ENCODE measurements around the gene INPP4A.

INPP4A gene

GRCh38 chr2:98444436-98445176 is at the start of gene INPP4A (continued):
- TF ChIP-seq ZBTB26 (tag by site-specific recombination; optimal IDR thresholded peaks at IDR 0.05) = peak; percentile 37
- TF ChIP-seq ZNF2 (tag by site-specific recombination; IDR thresholded peaks at IDR 0.05) = peak; percentile 36; the same call in 1 of the 2 replicates
- peak; percentile 37; the same call in 1 of the 2 replicates for TF ChIP-seq PATZ1 (tag by site-specific recombination; IDR thresholded peaks at IDR 0.05)
- TF ChIP-seq KLF16 (tag by site-specific recombination; IDR thresholded peaks at IDR 0.05) = no peak
- TF ChIP-seq, protein P1, sequence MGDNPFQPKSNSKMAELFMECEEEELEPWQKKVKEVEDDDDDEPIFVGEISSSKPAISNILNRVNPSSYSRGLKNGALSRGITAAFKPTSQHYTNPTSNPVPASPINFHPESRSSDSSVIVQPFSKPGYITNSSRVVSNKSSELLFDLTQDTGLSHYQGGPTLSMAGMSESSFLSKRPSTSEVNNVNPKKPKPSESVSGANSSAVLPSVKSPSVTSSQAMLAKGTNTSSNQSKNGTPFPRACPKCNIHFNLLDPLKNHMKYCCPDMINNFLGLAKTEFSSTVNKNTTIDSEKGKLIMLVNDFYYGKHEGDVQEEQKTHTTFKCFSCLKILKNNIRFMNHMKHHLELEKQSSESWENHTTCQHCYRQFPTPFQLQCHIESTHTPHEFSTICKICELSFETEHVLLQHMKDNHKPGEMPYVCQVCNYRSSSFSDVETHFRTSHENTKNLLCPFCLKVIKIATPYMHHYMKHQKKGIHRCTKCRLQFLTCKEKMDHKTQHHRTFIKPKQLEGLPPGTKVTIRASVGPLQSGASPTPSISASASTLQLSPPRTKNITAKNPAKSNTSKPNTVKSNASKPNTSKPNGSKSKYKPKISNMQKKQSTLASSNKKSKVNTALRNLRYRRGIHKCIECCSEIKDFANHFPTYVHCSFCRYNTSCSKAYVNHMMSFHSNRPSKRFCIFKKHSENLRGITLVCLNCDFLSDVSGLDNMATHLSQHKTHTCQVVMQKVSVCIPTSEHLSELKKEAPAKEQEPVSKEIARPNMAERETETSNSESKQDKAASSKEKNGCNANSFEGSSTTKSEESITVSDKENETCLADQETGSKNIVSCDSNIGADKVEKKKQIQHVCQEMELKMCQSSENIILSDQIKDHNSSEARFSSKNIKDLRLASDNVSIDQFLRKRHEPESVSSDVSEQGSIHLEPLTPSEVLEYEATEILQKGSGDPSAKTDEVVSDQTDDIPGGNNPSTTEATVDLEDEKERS (tag by site-specific recombination; IDR thresholded peaks at IDR 0.05) = no peak
- TF ChIP-seq KLF1 (tag by site-specific recombination; IDR thresholded peaks at IDR 0.05) = peak; percentile 40; the same call in 1 of the 2 replicates
- no peak for TF ChIP-seq AEBP2 (tag by site-specific recombination; IDR thresholded peaks at IDR 0.05; ENCODE audit: borderline replicate concordance)
- TF ChIP-seq PRDM2 (tag by site-specific recombination; IDR thresholded peaks at IDR 0.05; ENCODE audit: borderline replicate concordance) = no peak
- TF ChIP-seq ZNF37A (tag by site-specific recombination; IDR thresholded peaks at IDR 0.05) = no peak
- TF ChIP-seq MZF1 (tag by site-specific recombination; IDR thresholded peaks at IDR 0.05; ENCODE audit: borderline replicate concordance) = no peak
- TF ChIP-seq ZNF529 (tag by site-specific recombination; IDR thresholded peaks at IDR 0.05; ENCODE audit: insufficient replicate concordance) = no peak
- TF ChIP-seq ZNF571 (tag by site-specific recombination; IDR thresholded peaks at IDR 0.05) = no peak
- TF ChIP-seq ZFP37 (tag by site-specific recombination; IDR thresholded peaks at IDR 0.05) = no peak
- TF ChIP-seq ZFP69B (tag by site-specific recombination; IDR thresholded peaks at IDR 0.05) = no peak
- TF ChIP-seq BCL6B (tag by site-specific recombination; IDR thresholded peaks at IDR 0.05) = no peak
- no peak for TF ChIP-seq HOXD13 (CRISPR knock-in tag; IDR thresholded peaks at IDR 0.05; ENCODE audit: borderline replicate concordance)
- TF ChIP-seq YY1 (tag by site-specific recombination; IDR thresholded peaks at IDR 0.05) = no peak
- no peak for TF ChIP-seq ZNF302 (tag by site-specific recombination; IDR thresholded peaks at IDR 0.05; ENCODE audit: low read depth)
- TF ChIP-seq ZNF48 (tag by site-specific recombination; IDR thresholded peaks at IDR 0.05) = no peak
- no peak for TF ChIP-seq ZNF202 (tag by site-specific recombination; IDR thresholded peaks at IDR 0.05; ENCODE audit: borderline replicate concordance)
- peak; percentile 75; the same call in 1 of the 2 replicates for TF ChIP-seq PBX3 (CRISPR knock-in tag; IDR thresholded peaks at IDR 0.05)

All from HEK293 (cell line).